ENCODE measurements around the gene C1QTNF9.
"Not testable (repeated sequence)": the region's sequence is repeated elsewhere in the genome, so short reads cannot be mapped to it uniquely, and the experiment has no call there.

The C1QTNF9 gene

DNA sequence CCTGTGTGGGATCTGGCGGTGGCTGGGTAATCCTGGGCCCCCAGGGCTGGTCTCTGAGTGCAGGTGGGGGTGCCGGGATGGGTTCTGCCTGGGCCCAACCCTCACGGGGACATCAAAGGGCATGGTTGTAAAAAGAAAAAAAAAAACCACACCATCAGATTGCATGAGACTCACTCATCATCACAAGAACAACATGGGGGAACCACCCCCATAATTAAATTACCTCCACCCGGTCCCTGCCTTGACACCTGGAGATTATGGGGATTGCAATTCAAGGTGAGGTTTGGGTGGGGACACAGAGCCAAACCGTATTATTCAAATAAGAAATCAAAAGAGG, 14.3 kb downstream of the C1QTNF9 start:
- DNase-seq = no peak

DNA sequence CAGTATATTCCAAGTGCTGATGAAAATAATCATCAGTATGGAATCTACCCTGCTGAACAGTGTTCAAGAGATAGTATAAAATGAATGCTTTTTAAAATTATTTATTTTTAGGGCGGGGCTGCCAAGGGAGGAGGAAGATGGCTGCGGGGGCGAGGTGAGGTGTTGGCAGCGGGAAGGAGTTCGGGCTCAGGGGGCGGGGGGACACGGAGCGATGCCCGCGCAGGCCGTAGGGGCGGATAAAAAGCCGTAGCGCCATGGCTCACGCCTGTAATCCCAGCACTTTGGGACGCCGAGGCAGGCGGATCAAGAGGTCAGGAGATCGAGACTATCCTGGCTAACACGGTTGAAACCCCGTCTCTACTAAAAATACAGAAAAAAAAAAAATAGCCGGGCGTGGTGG, 18.2 kb downstream of the C1QTNF9 start:
- DNase-seq = not testable (repeated sequence)

DNA sequence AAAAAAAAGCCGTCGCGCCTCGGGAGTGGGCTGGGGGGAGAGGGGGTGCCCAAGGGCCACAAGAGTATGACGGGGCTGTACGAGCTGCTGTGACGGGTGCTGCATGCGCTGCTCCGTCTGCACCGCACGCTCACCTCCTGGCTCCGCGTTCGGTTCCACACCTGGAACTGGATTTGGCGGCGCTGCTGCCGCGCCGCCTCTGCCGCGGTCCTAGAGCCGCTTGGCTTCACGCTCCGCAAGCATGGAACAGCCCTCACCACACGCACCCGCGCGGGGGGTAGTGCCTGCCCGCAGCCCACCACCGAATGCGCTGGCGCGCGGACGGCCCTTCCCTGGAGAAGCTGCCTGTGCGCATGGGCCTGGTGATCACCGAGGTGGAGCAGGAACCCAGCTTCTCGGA, 18.8 kb downstream of the C1QTNF9 start:
- DNase-seq = no peak

DNA sequence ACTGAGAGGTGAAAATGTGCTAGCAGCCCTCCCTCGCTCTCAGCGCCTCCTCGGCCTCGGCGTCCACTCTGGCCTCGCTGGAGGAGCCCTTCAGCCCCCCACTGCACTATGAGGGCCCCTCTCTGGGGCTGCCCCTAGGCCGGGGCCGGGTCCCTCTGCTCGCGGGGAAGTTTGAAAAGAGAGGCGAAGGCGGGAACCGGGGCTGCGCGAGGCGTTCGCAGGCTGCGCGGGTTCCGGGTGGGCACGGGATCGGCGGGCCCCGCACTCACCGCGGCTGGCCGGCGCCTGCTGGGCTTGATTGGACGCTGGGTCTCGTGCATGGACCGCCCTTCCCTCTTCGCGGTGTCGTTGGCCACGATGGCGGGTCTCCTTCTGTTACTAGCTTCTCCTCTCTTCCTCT, 29.3 kb downstream of the C1QTNF9 start:
- DNase-seq = no peak

DNA sequence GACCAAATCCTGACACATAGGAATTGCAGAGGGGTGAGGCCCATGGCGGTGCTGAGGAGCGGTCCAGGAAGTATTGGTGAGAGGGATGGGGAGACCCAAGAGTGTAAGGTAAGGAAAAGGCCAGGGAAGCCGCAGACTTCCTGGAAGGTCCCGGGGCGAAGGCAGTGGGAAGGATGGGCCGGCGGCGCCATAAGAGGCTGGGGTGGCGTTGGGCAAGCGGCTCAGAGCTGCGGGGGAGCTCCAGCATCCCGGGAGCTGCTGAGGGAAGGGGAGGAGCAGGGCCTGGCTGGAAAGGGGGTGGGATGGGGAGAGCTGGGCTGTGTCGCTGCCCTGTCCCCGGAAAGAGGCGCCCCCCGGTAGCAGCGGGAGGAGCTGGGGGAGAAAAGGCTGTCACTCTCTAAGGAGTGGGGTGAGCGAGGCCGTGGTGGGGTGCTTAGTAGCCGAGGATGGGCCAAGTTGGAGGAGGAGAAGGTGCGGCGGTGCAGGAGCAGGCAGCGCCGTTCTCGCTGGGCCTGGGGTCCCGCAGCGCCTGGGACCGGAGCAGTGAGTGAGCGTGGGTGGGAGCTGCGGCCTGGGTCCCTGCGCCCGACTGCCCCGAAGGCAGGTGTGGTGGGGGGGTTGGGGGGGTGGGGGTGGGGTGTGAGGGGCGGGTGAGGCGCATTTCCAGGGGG, 30.7 kb downstream of the C1QTNF9 start:
- no peak for DNase-seq

DNA sequence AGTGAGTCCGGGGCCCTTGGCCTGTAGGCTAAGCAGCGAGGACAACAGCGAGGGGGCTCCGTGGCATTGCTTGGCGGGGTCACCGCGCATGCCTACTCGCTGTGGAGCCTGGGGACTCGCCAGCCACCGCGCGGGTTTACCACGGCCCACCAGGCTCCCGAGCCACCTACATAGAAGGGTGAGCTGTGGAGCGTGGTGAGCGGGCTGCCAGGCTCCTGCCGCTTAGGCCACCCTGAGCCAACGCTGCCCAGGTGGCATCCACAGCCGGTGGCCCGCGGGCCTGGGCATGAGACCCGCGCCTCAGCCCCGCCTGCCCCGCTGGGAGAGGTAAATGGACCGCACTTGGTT, 31.2 kb downstream of the C1QTNF9 start:
- no peak for DNase-seq

DNA sequence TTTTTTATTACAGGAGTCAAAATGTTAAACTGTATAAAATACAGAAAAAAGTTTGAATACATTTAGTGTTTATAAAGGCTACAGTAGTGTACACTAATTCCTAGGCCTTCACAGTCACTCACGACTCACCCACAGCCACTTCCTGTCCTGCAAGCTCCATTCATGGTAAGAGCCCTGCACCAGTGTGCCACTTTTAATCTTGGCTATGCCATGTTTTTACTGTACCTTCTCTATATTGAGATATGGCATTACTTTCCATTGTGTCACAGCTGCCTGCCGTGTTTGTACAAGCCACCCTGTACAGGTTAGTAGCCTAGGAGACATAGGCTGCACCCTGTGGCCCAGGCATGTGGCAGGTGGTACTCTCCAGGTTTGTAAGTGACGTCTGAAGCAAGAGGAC, 32.1 kb downstream of the C1QTNF9 start:
- no peak for DNase-seq

DNA sequence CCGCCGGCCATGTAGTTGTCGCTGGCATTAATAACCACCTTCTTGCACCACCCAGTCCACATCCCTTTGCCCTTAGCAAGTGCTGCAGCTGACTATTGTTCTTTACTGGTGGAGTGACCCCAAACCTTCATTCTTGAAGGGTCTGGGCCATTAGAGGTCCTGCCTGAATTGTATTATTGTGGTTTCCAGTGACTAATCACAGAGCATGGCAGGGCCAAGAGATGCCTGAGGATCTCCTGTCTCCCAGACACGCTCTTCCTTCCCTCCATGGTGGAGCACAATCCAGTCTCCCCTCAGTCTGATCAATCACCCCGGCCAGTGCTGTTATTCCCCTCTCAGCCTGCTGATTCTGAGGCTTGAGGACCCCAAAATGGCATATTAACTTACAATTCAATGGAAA, 39.0 kb downstream of the C1QTNF9 start:
- no peak for DNase-seq

DNA sequence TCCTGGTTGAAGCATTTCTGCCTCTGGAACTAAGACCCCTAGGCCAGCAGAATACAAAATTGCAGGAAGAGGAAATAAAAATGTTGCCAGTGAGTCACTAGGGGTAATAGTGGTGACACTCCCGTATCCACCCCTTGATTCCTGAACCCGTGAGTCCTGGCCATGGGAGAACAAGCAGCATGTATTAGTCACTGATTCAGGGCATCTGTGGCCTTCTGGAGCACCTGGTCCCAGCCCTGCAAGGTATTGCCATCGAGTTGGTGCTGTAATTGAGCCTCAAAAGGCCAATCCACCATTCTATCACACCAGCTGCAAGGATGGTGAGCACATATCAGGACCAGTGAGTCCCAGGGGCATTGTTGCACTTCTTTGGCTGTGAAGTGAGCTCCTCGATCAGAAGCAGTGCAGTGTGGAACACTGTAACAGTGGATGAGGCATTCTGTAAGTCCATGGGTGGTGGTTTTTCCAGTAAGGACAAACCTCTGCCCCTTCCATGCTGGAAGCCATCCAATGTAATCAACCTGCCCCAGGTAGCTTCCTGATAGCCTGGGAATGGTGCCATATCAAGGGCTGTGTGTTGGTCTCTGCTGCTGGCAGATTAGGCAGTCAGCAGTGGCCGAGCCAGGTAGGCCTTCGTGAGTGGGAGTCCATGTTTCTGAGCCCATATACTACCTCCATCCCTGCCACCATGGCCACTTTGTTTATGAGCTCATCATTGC, 39.6 kb downstream of the C1QTNF9 start:
- no peak for DNase-seq

DNA sequence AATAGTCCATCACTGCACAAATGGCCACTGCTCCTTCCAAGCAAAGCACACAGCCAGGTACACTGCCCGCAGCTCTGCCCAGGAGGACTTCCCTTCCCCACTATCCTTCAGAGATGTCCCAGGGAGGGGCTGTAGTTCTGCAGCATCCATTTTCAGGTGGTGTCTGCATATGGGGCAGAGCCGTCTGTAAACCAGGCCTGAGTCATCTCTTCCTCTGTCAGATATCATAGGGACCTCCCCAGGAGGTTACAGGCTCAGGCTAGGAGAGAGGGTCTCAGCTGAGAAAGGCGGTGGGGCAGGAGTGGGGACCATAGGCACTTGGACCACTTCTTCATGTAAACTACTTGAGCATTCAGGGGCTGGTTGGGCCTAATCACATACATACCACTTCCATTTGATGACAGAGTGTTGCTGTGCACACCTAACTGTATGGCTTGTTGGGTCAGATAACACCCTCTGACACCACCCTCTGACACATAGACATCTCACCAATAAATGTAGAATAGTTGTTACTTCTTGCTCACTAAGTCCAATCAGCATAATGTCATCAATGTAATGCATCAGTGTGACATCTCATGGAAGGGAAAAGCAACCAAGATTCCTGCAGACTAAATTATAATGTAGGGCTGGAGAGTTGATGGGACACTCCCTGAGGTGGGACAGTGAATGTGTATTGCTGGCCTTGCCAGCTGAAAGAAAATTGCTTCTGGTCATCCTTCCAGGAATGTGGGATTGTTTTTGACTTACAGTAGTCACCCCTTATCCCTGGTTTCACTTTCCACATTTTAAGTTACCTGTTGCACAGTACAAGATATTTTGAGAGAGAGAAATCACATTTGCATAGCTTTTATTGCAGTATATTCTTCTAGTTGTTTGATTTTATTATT, 40.6 kb downstream of the C1QTNF9 start:
- not testable (repeated sequence) for DNase-seq

DNA sequence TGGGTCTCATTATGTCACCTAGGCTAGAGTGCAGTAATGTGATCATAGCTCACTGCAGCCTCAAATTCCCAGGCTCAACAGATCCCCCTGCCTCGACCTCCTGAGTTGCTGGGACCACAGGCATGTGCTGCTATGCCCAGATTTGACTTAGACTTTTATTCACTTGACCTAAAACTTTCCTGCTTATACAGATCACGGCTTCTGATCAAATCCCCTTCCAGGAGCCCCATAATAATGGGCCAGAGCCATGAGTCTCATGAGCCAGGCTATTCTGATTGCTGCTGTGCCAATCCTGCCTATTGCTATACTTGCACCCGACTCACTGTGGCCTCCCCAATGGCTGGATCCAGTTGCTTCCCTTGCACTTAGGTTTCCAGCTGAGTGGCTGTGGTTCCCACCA, 42.0 kb downstream of the C1QTNF9 start:
- no peak for DNase-seq

DNA sequence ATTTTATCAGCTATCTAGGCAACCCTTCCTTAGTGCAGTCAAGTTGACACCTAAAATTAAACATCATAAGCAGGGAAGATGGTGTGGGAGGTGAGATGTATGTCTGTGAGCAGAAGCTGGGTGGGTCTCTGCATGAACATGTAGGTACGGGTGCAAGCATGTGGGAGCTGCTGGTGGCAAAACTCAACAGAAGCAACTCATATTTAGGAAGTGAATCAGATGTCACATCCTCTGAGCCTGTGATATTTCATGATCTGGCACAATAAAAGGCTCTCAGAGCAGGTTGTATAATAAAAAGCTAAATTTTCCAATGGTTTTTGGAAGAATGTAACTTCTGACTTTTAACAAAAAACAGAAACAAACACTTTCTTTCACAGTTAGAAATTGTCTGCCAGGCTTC, 44.4 kb downstream of the C1QTNF9 start:
- DNase-seq = no peak

DNA sequence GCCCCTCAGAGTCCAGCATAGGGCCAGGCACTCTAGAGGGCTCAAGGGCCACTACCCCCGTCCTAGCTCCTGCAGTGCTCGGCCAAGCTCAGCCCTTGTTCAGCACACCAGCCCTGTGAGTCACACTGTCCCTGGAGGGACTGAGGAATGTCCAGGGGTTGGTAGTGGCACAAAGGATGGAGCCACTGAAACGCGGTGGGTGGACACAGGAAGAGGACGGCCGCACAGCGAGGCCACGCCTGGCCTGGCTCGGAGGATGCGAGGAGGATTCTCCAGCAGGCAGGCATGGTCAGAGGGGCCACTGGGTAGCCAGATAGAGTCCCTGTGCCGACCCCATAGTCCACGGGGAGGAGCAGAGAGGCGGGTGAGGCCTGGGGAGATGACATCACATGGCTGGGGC, 45.7 kb downstream of the C1QTNF9 start:
- DNase-seq = no peak

DNA sequence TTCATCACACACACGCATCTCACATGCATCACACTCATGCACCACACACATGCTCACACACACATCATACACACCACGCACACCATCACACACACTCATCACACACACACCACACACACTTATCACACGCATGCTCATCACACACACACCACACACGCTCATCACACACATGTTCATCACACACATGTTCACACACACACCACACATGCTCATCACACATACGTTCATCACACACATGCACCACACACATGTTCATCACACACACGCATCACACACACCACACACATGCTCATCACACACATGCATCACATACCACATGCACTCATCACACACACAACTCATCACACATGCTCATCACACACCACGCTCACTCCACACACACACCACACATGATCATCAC, 46.9 kb downstream of the C1QTNF9 start:
- no peak for DNase-seq

DNA sequence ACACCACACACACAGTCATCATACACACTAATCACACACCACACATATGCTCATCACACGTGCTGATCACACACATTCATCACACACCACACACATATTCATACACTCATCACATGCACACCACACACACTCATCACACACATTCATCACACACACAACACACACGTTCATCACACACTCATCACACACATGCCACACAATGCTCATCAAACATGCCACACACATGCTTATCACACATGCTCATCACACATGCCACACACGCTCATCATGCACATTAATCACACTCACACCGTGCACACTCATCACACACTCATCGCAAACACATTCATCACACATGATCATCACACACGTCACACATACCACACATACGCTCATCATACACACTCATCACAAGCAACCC, 47.5 kb downstream of the C1QTNF9 start:
- DNase-seq = no peak

DNA sequence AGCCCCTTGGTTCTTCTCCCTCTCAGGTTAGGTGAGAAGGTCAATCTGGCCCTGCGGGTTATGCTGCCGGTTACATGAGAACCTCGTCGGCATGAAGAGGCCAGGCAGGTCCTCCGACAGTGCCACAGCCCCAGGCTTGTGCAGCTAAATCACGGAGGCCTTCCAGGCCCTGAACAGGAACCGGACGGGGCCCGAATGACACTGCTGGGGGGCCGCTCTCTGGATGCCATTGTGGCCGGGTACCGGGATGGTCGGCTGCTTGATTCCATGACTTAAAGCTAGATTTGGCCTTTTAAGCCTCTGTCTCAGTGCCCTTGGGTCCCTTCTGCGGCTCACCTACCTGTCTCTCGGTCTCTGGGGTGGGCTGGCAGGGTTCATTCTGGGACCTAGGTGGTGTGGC, 48.4 kb downstream of the C1QTNF9 start:
- DNase-seq = no peak

DNA sequence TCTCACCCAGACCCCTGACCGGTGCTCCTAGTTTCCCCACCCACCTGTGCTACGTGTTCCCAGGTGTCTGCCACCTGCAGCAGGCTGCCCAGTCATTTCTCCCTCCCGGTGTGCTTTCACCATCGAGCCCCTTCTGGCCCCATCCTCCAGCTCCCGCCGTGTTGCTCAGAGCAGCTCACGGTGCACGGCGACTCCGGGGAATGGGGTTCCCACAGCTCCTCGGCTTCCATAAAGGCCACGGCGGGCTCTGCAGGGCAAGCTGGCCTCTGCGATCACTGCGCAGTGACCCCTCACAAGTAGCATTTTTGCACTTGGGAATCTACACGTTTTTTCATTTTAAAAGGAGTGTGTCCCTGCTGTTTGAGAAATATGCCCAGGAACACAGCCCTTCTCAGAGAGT, 49.5 kb downstream of the C1QTNF9 start:
- not testable (repeated sequence) for DNase-seq

DNA sequence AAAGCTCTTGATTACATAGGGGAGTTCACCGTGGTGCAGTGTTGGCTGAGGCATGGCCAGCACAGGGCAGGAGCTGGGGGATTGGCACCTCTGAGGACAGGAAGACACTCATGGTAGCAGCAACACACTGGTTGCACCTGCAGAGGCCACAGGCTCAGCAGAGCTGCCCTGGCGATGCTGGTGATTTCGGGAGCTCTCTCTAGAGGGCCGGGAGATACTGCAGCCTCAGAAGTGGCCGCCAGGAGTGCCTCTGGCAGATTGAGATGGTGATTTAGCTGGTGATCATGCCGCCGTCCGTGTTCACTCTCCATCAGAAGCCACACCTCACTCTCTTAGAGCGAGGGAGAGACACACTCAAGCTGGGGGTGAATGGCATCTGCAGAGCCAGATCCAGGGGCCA, 49.9 kb downstream of the C1QTNF9 start:
- DNase-seq = not testable (repeated sequence)

DNA sequence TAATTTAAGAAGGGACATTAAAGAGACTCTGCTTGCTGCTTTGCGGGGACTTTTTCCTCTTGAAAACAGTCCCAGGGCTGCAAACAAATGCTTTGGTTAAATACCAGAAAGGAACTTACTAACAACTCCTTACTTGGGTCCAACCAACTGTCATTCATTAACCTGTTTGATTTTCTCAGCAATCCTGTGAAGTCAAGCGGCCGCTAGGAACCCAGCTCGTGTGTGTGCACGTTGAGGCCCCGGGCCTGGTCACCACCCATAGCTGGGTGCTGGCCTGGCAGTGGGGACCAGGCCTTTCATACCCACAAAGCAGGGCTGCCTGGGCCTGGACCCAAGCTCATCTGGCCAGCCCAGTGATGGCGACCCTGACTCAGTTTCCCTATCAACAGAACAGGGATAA, 50.7 kb downstream of the C1QTNF9 start:
- DNase-seq = no peak

DNA sequence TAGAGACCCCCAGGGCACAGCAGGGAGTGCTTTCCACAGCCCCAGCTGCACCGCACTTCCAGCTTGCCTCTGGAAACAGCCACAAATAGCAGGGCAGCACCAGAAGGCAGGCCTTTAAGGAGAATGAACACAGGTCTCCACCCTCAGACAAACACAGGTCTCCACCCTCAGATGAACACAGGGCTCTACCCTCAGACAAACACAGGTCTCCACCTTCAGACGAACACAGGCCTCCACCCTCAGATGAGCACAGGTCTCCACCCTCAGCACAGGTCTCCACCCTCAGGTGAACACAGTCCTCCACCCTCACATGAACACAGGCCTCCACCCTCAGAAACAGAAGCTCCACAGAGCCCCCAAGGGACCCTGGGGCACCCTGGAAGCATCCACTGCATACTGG, 51.7 kb downstream of the C1QTNF9 start:
- DNase-seq = no peak

DNA sequence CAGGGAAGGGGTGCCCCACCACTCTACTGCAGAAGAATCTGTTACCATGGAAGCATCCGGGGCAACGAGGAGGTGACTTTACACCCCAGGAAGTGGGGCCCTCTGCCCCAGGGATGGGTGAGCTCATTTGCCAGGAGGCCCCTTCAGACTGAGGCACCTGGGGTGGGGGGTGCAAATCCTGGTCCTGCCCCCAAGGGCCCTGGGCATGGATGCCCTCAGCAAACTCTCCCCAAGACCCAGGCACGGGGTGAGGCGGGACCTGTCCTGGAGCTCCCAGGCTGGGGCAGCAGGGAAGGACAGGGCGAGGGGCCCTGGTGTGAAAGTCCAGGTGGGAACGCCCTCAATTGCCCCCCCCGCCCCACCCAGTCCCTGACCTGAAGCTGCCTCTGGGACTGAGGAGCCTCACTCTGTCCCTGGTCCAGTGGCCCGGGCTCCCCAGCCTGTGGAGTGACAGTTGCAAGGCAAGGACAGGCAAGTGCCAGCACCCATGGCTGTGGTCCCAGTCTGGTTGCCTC, 52.5 kb downstream of the C1QTNF9 start:
- DNase-seq = no peak

DNA sequence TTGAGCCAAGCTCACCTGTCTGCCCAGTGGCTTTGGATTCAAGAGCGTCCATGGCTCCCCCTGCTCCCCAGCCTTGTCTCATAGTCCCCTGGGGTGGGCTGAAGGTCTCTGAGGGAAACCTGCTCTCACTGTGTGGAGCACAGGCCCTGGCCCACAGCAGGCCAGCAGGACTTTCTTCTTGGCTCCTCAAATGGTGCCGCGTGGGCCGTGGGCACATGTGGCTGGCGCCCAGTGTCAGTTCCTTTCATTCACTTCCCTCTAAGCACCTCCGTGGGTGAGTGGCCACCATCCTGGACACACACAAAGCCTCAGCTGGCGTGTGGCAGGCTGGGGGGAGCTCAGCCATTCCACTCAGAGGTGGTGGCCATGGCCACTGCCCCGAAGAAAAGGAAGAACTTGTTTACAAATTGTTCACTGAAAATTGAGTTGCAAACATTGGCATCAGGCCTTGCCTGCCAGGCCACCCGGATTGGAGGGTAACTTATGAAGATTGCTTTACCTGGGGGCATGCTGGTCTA, 53.1 kb downstream of the C1QTNF9 start:
- DNase-seq = no peak

DNA sequence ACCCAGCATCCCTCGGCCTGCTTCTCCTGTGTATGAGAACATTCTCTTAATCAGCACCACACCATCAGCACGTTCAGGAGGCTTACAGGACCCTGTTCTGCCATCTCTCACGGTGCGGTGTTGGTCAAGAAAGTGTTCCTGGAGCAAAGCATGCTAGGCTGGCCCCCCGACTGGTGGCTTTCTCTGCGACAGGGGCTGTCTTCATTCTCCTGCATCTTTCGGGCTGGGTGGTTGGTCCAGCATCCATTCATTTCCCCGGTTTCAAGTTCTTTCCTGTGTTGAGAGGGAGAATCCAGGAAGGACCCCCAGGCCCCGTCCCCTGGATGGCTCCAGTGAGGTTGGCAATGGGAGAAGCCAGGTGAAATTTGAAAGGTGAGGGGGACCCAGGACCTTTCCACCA, 55.8 kb downstream of the C1QTNF9 start:
- no peak for DNase-seq

DNA sequence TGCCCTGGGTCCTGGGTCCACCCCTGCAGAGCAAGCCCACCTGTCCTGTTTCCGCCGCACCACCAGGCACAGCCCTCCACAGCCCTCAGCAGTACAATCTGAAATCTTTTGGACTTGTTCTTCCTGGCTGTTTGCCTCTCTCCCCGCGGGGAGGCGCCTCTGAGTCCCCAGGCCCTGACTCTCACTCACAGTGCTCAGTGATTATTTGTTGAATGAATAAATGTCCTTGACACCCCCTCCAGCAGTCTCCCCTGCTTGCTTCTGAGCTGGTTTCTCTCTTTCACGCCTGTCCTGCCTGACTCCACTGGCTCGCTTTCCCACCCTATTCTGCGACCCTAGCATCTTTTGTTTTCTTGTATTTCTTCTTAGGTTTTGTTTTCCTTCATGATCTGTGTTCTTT, 56.9 kb downstream of the C1QTNF9 start:
- DNase-seq = not testable (repeated sequence)

All from suppressor macrophage treated with lipopolysaccharide for 1 hour (primary cell).